ENCODE results near the gene FIZ1.

FIZ1 gene

GRCh38 chr19:55614711-55615542 is 15.6 kb upstream of the FIZ1 start:
- TF ChIP-seq CTCF (conservative IDR thresholded peaks at IDR 0.05; ENCODE audit: control insufficient read depth, insufficient read depth, low read depth, low read length): no peak

GRCh38 chr19:55613930-55614710 is 14.8 kb upstream of the FIZ1 start:
- no peak overlapping the region for H3K4me3 ChIP-seq (ENCODE audit: control insufficient read depth, low read depth, low read length)
- no peak for TF ChIP-seq CTCF (conservative IDR thresholded peaks at IDR 0.05; ENCODE audit: control insufficient read depth, insufficient read depth, low read depth, low read length)
- DNase-seq (ENCODE audit: low read depth): no peak

More at GRCh38 chr19:55614711-55615542, 15.6 kb upstream of the FIZ1 start:
- H3K4me3 ChIP-seq (ENCODE audit: control insufficient read depth, low read depth, low read length): no peak overlapping the region
- no peak for DNase-seq (ENCODE audit: low read depth)

GRCh38 chr19:55613396-55613795 is 14.1 kb upstream of the FIZ1 start:
- TF ChIP-seq CTCF (conservative IDR thresholded peaks at IDR 0.05; ENCODE audit: control insufficient read depth, insufficient read depth, low read depth, low read length): no peak

GRCh38 chr19:55611983-55612645 is 12.8 kb upstream of the FIZ1 start:
- TF ChIP-seq CTCF (conservative IDR thresholded peaks at IDR 0.05; ENCODE audit: control insufficient read depth, insufficient read depth, low read depth, low read length): no peak
- no peak overlapping the region for H3K4me3 ChIP-seq (ENCODE audit: control insufficient read depth, low read depth, low read length)
- DNase-seq (ENCODE audit: low read depth): no peak

More at GRCh38 chr19:55613396-55613795, 14.1 kb upstream of the FIZ1 start:
- no peak overlapping the region for H3K4me3 ChIP-seq (ENCODE audit: control insufficient read depth, low read depth, low read length)
- no peak for DNase-seq (ENCODE audit: low read depth)

- no peak overlapping the region for H3K4me3 ChIP-seq (ENCODE audit: control insufficient read depth, low read depth, low read length)
- no peak for TF ChIP-seq CTCF (conservative IDR thresholded peaks at IDR 0.05; ENCODE audit: control insufficient read depth, insufficient read depth, low read depth, low read length)
- no peak for DNase-seq (ENCODE audit: low read depth)
Observed at GRCh38 chr19:55611300-55611982, 12.1 kb upstream of the FIZ1 start.

GRCh38 chr19:55609326-55609725 is 10.0 kb upstream of the FIZ1 start:
- DNase-seq (ENCODE audit: low read depth): no peak
- no peak for TF ChIP-seq CTCF (conservative IDR thresholded peaks at IDR 0.05; ENCODE audit: control insufficient read depth, insufficient read depth, low read depth, low read length)
- no peak overlapping the region for H3K4me3 ChIP-seq (ENCODE audit: control insufficient read depth, low read depth, low read length)
